GM18507 (cell line): ENCODE results near the gene SWAP70.
"Not testable (repeated sequence)": the region's sequence is repeated elsewhere in the genome, so short reads cannot be mapped to it uniquely, and the experiment has no call there.

Experiments
- DNase-seq: peaks from one replicate; pipeline ENCODE4 v3.0.0; 2011; ENCODE audit warnings: low read depth; ENCODE audit not compliant: insufficient read length; ENCODE audit errors: extremely low spot score
- FAIRE-seq: peaks from 2 replicates; lab custom pipeline; 2011; peaks lifted over from hg19 to GRCh38; lab: Jason Lieb, UNC

Gene SWAP70

DNA sequence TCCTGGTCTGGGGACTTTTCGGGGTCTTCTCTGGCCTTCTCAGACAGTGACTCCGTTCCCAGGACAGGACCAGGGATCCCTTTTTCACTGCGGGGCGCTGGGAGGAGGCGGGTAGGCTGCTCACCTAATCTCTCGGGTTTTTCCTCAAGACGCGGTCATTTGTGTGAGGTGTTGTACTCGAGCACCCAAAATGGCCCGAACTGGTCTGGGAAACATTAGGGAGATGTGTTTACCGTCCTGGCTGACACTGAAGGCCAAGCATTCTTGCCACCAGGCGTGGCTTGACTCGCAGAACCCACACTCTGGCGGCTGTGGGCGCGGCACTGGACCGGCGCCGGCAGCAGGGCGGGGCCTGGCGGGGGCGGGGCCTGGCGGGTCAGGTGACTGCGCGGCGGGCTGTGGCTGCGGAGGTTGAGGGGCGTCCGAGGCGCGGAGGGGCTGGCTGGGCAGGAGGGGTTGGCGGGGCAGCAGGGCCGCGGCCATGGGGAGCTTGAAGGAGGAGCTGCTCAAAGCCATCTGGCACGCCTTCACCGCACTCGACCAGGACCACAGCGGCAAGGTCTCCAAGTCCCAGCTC lies at the start of gene SWAP70:
Gene SWAP70 (plus strand): TSS at position 379 of the 577 bp plus-strand sequence. CDS start 103 bp downstream, at position 482.
- DNase-seq (peak; percentile 72), FAIRE-seq (peak; percentile 94)

DNA sequence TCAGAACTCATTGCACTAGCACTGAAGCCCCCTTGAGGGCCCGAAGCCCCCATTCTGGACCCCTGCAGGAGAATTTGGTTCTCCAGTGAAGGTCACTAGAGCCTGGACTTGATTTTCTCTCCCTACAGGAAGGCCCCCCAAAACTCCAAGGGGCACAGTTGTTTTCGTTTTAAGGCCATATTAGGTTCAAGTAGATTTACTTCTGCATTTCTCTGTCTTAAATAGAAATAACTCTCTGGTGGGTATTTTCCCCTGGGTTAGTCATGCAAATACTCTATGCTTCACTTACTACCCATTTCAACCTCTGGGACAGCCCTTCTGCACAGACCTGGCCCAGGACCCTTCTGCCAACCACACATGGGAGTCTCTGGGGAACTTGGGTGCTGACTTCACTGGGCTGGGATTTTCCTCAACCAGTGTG lies 48.8 kb upstream of the SWAP70 start:
- FAIRE-seq (peak; percentile 82), DNase-seq (no peak)

DNA sequence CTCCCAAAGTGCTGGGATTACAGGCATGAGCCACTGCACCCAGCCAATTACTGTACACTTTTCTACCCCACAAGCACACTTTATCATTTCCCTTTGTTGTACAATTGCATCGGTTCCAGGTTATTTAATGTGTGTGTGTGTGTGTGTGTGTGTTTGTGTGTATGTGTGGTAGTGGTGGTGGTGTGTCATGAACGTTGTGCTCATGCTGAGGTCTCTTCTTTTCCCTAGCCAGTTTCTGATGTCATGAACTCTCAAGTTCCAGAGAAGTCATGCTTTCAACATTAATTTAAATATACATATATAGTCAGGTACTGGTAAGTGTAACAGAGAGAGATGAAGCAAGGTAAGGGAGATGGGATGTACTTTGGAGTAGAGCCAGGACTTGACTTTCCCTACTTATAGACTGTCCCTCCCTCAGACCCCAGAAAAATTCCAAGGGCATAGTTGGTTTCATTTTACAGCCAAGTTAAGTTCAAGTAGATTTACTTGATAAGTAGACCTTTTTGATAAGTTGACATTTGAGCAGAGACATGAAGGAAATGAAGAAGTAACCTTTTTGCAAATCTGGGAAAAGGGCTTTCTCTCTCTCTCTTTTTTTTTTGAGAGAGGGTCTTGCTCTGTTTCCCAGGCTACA lies 47.7 kb upstream of the SWAP70 start:
- DNase-seq (no peak), FAIRE-seq (no peak)

DNA sequence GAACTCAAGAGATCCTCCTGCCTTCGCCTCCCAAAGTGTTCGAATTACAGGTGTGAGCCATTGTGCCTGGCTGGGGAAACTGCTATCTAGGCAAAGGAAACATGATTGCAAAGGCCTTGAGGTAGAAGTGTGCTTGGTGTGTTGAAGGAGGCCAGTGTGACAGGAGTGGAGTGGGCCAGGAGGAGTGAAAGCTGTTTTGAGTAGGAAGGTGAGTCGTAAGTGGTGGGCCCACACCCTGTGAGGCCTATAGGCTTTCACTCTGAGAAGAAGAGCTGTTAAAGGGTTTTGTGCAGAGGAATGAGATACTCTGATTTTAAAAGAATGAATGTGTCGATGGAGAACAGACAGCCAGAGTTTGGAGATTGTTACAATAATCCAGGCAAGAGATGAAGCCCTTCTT lies 47.0 kb upstream of the SWAP70 start:
- DNase-seq (no peak), FAIRE-seq (no peak)

DNA sequence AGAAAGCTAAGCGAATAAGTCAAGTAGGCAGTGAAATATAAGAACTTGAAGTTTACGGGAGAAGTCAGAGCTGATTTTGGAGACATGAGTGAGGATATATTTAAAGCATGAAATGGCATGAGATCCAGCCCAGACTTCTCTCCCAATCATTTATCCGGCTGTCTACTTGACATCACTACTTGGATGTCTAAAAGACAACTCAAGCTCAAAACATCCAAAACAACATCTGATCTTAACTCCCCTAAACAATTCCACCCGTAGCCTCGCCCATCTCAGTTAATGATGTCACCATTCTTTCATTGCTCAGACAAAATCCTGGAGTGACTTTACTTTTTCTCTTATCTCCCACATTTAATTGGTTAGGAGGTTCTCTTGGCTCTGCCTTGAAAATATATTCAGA lies 45.9 kb upstream of the SWAP70 start:
- no peak for DNase-seq

DNA sequence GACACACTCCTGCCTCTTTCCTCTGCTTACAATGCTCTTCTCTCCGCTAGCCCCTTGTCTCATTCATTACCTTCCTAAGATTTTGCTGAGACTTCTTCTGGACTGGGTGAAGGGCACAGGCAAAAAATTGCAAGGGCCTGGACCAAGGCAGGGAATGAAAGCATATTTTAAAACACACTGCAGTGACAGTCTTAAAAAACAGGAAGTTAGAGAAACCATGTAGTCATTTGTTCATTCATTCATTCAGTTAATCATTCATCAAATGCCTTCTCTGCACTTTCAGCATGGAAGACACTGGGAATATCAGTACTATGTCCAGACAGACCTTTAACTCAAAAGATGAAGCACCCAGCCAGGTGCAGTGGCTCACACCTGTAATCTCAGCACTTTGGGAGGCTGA lies 44.9 kb upstream of the SWAP70 start:
- no peak for FAIRE-seq
- no peak for DNase-seq

More for the DNA sequence above, 45.9 kb upstream of the SWAP70 start:
- no peak for FAIRE-seq

DNA sequence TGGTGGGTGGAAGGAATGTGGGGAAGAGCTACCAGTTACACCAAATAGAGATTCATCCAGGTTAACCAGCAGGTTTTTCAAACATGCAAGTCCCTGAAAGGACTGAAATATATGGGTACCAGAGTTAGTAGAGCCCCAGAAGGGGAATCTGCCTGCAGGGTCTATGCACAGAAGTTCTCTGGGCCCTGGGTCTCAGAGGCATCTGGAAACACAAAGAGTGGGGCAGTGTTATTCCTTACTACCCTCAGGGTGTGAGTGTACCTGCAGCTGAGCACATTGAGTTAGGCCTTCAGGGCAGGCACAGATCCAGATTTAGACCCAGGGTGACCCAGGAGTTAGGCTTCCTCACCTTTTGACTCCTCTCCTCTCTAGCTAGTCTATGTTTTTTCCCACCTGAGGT lies 43.9 kb upstream of the SWAP70 start:
- FAIRE-seq (no peak), DNase-seq (no peak)

DNA sequence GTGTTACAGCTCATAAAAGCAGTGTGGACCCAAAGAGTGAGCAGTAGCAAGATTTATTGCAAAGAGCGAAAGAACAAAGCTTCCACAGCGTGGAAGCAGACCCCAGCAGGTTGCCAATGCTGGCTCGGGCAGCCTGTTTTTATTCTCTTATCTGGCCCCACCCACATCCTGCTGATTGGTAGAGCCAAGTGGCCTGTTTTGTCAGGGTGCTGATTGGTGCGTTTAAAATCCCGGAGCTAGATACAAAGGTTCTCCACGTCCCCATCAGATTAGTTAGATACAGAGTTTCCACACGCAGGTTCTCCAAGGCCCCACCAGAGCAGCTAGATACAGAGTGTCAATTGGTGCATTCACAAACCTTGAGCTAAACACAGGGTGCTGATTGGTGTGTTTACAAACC lies 41.5 kb upstream of the SWAP70 start:
- not testable (repeated sequence) for DNase-seq, FAIRE-seq

DNA sequence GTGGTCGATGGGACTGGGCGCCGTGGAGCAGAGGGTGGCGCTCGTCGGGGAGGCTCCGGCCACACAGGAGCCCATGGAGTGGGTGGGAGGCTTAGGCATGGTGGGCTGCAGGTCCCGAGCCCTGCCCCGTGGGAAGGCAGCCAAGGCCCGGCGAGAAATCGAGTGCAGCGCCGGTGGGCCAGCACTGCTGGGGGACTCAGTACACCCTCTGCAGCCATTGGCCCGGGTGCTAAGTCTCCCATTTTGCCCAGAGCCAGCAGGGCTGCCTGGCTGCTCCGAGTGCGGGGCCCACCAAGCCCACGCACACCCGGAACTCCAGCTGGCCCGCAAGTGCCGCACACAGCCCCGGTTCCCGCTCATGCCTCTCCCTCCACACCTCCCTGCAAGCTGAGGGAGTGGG lies 40.8 kb upstream of the SWAP70 start:
- not testable (repeated sequence) for FAIRE-seq, DNase-seq

DNA sequence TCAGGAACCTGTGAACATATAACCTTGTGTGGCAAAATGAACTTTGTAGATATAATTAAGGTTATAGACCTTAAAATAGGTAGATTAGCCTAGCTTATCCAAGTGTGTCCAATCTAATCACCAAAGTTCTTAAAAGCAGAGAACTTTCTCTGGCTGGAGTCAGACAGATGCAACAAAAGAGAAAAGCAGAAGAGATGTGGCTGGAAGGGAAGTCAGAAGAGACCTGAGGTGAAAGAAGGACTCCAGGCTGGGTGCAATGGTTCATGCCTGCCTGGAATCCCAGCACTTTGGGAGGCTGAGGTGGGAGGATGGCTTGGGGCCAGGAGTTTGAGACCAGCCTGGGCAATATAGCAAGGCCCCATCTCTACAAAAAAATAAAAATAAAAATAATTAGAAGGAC lies 39.4 kb upstream of the SWAP70 start:
- FAIRE-seq (no peak), DNase-seq (no peak)

DNA sequence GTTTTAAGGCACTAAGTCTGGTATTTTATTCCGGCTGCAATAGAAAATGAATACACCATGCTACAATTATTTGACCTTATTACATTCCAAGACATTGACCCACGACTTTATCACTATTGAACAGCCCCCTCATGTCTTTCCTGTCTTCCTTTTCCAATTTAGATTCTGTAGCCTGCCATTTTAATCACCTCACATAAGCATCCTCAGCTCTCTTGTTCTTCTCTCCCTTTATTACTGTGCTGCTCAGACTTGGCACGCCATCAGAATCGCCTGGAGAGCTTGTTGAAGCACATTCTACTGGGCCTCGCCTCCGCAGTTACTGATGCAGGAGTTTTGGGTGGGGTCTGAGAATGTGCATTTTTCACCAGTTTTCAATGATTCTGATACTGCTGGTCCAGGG lies 38.7 kb upstream of the SWAP70 start:
- no peak for FAIRE-seq
- DNase-seq: no peak

DNA sequence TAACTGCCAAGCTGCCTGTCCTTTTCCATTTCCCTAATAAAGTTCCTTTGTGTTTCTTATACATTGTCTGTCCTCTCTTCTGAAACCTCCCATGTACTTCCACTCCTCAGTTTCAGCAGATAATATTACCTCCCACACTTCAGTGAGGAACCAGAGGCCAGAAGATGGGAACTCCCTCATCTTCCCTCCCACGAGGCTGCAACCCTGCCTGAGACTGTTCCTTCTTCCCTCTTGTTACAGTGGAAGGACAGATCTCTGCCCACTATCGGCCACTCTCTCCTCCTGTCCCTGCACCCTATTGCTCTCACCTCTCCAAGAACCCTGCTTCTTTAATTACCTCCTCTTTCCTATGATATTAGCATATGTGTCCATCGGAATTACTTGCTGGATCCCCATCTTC lies 38.1 kb upstream of the SWAP70 start:
- DNase-seq (no peak), FAIRE-seq (no peak)

DNA sequence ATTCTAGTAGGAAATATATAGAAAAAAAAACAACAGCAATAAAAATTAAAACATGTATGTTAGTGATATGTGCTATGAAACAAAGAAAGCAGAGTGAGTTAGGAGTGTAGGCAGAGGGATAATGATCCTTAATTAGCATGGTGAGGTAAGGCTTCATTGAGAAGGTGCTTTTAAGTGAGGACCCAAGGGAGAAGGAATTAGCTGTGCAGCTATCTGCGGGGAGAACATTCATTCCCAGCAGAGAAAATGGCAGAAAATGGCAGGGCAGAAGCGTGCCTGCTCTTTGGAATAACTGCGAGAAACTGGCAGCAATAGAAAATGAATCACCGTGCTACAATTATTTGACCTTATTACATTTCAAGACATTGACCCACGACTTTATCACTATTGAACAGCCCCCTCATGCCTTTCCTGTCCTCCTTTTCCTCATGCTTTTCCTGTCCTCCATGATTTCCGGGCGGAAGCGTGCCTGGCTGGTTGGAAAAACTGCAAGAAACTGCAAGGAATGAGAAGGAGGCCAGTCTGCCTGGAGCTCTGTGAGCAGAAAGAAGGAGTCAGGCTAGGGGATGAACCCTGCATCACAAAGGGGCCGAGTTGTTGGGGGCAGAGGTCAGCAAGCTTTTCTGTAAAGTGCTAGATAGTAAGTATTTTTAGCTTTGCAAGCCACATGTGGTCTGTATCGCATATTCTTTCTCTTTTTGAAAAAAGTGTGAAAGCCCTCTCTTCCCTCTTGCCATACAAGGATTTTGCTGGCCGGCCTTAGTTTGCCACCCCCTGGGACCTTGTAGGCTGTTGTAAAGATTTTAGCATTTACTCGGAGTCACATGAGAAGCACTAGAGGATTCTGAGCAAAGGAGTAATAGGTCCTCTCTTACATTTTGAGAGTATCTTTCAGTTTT lies 37.1 kb upstream of the SWAP70 start:
- no peak for DNase-seq
- peak; percentile 71 for FAIRE-seq

DNA sequence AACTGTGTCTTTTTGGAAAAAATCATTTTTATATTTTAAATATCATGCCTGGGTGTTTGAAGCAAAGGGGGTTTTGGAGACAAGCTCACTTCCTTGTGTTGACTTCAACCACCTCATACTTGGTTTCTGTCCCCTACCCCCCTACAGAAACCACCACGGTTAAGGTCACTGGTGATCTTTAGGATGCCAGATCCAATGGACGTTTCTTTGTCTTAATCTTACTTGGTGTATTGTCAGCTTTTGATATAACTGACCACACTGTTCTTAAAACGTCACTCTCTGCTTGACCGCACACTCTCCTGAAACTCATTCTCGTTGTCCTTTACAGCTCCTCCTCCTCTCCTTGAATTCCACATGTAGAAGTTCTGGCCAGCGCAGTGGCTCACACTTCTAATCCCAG lies 34.8 kb upstream of the SWAP70 start:
- DNase-seq (no peak), FAIRE-seq (peak; percentile 68)

DNA sequence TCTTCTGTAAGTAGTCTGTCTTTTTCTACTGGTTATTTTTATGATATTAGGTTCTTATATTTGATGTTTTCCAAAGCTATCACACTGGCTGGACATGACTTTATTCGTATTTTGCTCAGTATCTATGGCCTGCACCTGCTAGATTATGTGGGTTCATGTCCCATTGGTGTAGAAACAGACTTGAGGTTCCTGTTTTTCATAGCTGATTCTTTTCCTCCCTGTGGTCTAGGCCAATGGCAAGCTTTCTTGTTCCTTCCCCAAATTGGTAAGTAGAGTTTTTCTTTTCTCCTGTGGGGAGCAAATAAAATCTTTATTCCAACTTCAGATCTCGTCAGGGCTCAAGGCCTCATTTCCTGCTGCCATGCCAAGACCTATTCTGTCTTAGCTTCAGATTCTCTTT lies 30.2 kb upstream of the SWAP70 start:
- FAIRE-seq: no peak

DNA sequence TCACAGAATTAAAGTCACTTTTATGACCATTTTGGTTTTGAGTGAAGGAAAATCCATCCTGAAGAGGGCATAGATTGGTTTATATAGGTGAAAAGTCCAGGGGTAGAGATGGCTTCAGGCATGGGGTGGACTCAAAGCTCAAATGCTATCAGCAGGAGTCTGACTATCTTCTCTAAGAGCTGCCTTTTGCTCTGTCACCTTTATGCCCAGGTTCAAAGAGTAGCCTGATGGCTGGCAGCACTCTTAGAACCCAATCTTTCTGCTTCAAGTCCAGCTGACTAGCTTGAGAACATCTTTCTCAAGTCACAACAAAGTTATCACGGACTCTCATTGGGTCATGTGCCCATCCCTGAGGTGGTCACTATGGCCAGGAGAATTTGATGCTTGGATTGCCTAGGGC lies 27.2 kb upstream of the SWAP70 start:
- DNase-seq: no peak
- FAIRE-seq: no peak

More for the DNA sequence above, 30.2 kb upstream of the SWAP70 start:
- no peak for DNase-seq

DNA sequence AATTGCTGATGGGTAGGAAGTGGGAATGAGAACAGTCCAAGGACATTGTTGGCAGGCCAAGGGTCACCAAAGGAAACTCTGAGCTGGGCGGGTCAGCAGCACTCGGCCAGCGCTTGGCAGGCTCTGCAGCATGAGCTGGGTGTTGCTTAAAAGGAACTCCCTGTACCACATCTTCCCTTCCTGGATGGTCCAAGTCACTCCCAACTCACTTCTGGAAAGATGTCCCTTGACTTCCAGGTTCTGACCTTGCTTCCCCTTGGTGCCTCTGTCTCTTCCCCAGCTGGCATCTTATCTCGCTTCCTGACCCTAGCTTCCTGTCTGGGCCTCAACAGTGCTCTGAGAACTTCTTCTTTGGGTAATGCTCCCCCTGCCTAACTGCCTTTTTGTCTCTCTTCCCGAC lies 24.8 kb upstream of the SWAP70 start:
- no peak for FAIRE-seq
- DNase-seq: no peak

DNA sequence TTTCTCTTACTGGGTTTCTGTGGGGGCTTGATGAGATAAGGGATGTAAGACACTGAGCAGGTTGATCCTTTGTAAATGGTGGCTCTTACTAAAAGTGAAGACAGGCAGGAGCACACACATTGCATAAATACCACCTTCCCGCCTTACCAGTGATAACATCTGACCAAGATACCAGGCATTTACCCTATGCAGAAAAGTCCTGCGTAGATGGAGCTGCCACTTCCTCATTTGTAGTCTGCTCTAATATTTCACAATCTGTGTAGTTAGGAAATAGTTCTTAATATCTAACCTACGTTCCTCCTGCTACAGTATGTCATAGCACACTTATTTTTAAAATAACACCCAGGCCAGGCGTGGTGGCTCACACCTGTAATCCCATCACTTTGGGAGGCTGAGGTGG lies 23.9 kb upstream of the SWAP70 start:
- DNase-seq: no peak
- FAIRE-seq: no peak

DNA sequence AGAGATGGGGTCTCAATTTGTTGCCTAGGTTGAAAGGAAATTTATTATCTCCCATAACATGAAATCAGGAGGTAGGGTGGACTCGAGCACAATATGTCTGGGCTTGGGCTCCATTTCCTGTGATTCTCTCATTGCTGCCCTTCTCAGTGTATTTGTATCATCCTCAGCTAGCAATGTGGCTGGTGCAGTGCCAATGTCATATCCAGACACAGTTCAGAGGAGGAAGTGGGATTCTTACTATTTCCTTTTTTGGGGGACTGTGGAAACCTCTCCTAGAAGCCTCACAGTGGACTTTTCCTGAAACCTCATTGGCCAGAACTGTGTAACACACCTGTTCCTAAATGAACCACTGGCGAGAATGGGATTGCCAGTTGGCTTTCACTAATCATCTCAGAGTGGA lies 21.0 kb upstream of the SWAP70 start:
- FAIRE-seq (peak; percentile 46), DNase-seq (no peak)

DNA sequence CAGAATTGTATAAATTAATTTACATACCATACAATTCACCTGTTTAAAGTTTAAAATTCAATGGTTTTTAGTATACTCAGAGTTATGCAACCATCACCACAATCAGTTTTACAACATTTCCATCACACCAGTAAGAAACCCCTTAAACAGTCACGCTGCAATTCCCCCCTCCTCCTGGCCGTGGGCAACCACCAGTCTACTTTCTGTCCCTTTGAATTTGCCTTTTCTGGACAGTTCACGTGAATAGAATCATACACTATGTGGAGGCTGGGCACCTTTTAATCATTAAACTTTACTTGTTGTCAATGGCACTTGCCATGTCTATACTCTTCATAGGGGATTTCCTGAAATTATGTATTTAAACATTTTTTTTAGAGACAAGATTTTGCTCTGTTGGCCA lies 20.1 kb upstream of the SWAP70 start:
- DNase-seq: no peak
- peak; percentile 79 for FAIRE-seq

DNA sequence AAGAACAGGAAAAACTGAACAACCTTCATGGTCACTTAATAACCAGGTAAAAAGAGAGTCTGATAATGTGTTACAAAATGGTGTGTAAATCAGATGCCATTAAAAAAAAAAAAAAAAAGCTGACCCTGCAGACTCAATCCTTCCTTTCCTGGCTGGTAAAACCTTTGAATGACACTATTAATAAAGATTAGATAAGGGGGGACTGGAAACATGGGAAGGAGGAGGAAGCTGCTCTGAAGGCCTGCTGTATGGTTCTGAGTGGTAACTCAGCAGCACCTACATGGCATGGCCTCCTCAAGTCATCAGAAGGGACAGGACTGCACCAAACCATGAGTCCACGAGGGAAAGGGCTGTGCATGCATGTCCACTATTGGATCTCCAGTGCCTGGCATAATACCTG lies 18.0 kb upstream of the SWAP70 start:
- FAIRE-seq: no peak
- no peak for DNase-seq
